Neural cell (in vitro differentiated cells): Measurements from ENCODE around the gene MAMDC4. TPM values are rescaled to one million over a fixed set of nuclear protein-coding genes. Genes with fewer than 3 reads are reported as not detected.

ENCODE experiments used
- H2AFZ ChIP-seq: fragments of 200-600, 300-800 bp; sonication (generic), shearing (Covaris generic); 2 replicates; pipeline ENCODE4 v1.6.0; 2014; ENCODE audit warnings: low read depth, mild to moderate bottlenecking, antibody characterized with exemption, low read length, moderate library complexity
- H3F3A ChIP-seq: fragments of 200-600 bp; shearing (Covaris generic); 2 replicates; pipeline ENCODE4 v1.6.1; 2016; ENCODE audit warnings: mild to moderate bottlenecking, moderate library complexity, mixed read lengths, antibody characterized with exemption, low read length; ENCODE audit not compliant: insufficient read depth, poor library complexity, severe bottlenecking
- H3K27ac ChIP-seq: fragments of 200-600, 300-800 bp; sonication (generic), shearing (Covaris generic); 2 replicates; pipeline ENCODE4 v1.5.1; 2014; ENCODE audit warnings: mild to moderate bottlenecking, low read length, moderate library complexity
- H3K27me3 ChIP-seq: fragments of 300-800, 200-600 bp; sonication (generic), shearing (Covaris generic); 2 replicates; pipeline ENCODE4 v1.6.0; 2014; ENCODE audit warnings: mild to moderate bottlenecking, low read depth, low read length, moderate library complexity; ENCODE audit not compliant: insufficient read depth
- H3K36me3 ChIP-seq: fragments of 300-800, 200-600 bp; sonication (generic), shearing (Covaris generic); 2 replicates; pipeline ENCODE4 v1.5.1; 2014; ENCODE audit warnings: mild to moderate bottlenecking, antibody characterized with exemption, low read length, moderate library complexity; ENCODE audit not compliant: insufficient read depth
- H3K4me2 ChIP-seq: fragments of 300-800, 200-600 bp; sonication (generic), shearing (Covaris generic); 2 replicates; pipeline ENCODE4 v1.6.0; 2014; ENCODE audit warnings: mild to moderate bottlenecking, low read length
- H3K4me3 ChIP-seq: fragments of 300-800, 200-600 bp; sonication (generic), shearing (Covaris generic); 2 replicates; pipeline ENCODE4 v1.5.1; 2014; ENCODE audit warnings: mild to moderate bottlenecking, low read length, moderate library complexity
- H3K79me2 ChIP-seq: fragments of 200-600 bp; shearing (Covaris generic); replicated peaks from 2 replicates; pipeline ENCODE4 v1.6.0; 2014; ENCODE audit warnings: mild to moderate bottlenecking, low read length, moderate library complexity; ENCODE audit not compliant: insufficient read depth
- H3K9ac ChIP-seq: fragments of 300-800, 200-600 bp; sonication (generic), shearing (Covaris generic); 2 replicates; pipeline ENCODE4 v1.6.1; 2016; ENCODE audit warnings: mild to moderate bottlenecking, low read length, mixed read lengths
- H3K9me2 ChIP-seq: fragments of 200-600 bp; shearing (Covaris generic); 2 replicates; pipeline ENCODE4 v1.6.1; 2016; ENCODE audit warnings: mild to moderate bottlenecking, low read length, mixed read lengths; ENCODE audit not compliant: insufficient read depth
- H3K9me3 ChIP-seq: fragments of 200-600, 300-800 bp; sonication (generic), shearing (Covaris generic); 2 replicates; pipeline ENCODE4 v1.6.1; 2016; ENCODE audit warnings: mild to moderate bottlenecking, mixed run types, low read length, moderate library complexity, mixed read lengths
- H4K20me1 ChIP-seq: fragments of 200-600 bp; shearing (Covaris generic); 2 replicates; pipeline ENCODE4 v1.6.1; 2016; ENCODE audit warnings: mild to moderate bottlenecking, mixed run types; ENCODE audit not compliant: insufficient read depth
- CTCF ChIP-seq: fragments of 450-650 bp; IDR thresholded peaks from 2 replicates; pipeline ENCODE4 v1.5.1; 2014; ENCODE audit warnings: antibody characterized with exemption, mild to moderate bottlenecking, moderate library complexity; ENCODE audit not compliant: poor library complexity, severe bottlenecking
- EP300 ChIP-seq: fragments of 450-650 bp; conservative IDR thresholded peaks from 2 replicates; pipeline ENCODE4 v1.6.1; 2014; ENCODE audit warnings: antibody characterized with exemption, mild to moderate bottlenecking, moderate library complexity; ENCODE audit not compliant: poor library complexity, severe bottlenecking
- EZH2 ChIP-seq: fragments of 200-600, 300-800 bp; shearing (Covaris generic), sonication (generic); IDR thresholded peaks from 2 replicates; pipeline ENCODE4 v1.6.1; 2014; ENCODE audit warnings: antibody characterized with exemption, low read length, borderline replicate concordance, mild to moderate bottlenecking; ENCODE audit not compliant: insufficient read depth, poor library complexity, severe bottlenecking
- MXI1 ChIP-seq: fragments of 450-650 bp; conservative IDR thresholded peaks from 2 replicates; pipeline ENCODE4 v1.6.1; 2014; ENCODE audit warnings: antibody characterized with exemption, mild to moderate bottlenecking; ENCODE audit not compliant: poor library complexity, severe bottlenecking
- POLR2AphosphoS5 ChIP-seq: IDR thresholded peaks from 2 replicates; pipeline ENCODE4 v1.6.1; 2012
- RAD21 ChIP-seq: fragments of 450-650 bp; conservative IDR thresholded peaks from 2 replicates; pipeline ENCODE4 v1.6.1; 2014; ENCODE audit warnings: antibody characterized with exemption, mild to moderate bottlenecking, moderate library complexity
- REST ChIP-seq: IDR thresholded peaks from 2 replicates; pipeline ENCODE4 v1.6.1; 2012; ENCODE audit warnings: borderline replicate concordance
- SMC3 ChIP-seq: fragments of 450-650 bp; conservative IDR thresholded peaks from 2 replicates; pipeline ENCODE4 v1.6.1; 2014; ENCODE audit warnings: antibody characterized with exemption, mild to moderate bottlenecking, moderate library complexity; ENCODE audit not compliant: poor library complexity
- TAF1 ChIP-seq: IDR thresholded peaks from 2 replicates; pipeline ENCODE4 v1.6.1; 2012; ENCODE audit warnings: low read depth
- polyA plus RNA-seq: library from polyadenylated mRNA; depleted of rRNA; stranded (reverse); fragments of >200 nt; gene quantifications from 2 replicates; pipeline ENCODE4 v1.2.3, GENCODE V29; 2014

MAMDC4 gene
- polyA plus RNA-seq, 1 donor from 2014 or later = 13.1 TPM

- Histone ChIP-seq H3K27ac (no peak overlapping the region), H3K79me2 (peaks cover 8% of the 10 kb centered on the region)
Observed at GRCh38 chr9:136815422-136815782, 36.7 kb upstream of the MAMDC4 start.

GRCh38 chr9:136820971-136821825 is 30.9 kb upstream of the MAMDC4 start:
- H3K9me2 ChIP-seq = no peaks in the 10 kb centered on the region
- no peak overlapping the region for H3K4me2 ChIP-seq
- no peaks in the 10 kb centered on the region for H3K27me3 ChIP-seq
- H3K9me3 ChIP-seq = no peaks in the 10 kb centered on the region
- no peak overlapping the region for H2AFZ ChIP-seq
- H3K36me3 ChIP-seq = no peaks in the 10 kb centered on the region
- H3K27ac ChIP-seq = no peak overlapping the region
- no peaks in the 10 kb centered on the region for H4K20me1 ChIP-seq
- no peak overlapping the region for H3K4me3 ChIP-seq
- no peaks in the 10 kb centered on the region for H3K79me2 ChIP-seq
- H3K9ac ChIP-seq = no peak overlapping the region
- TF ChIP-seq RAD21 = no peak
- TF ChIP-seq TAF1 = no peak
- TF ChIP-seq EP300 = no peak
- no peak for TF ChIP-seq MXI1
- no peak for TF ChIP-seq EZH2
- TF ChIP-seq POLR2AphosphoS5 = no peak
- no peak for TF ChIP-seq CTCF
- no peak for TF ChIP-seq REST
- TF ChIP-seq SMC3 = no peak
- H3F3A ChIP-seq = no peaks in the 10 kb centered on the region

More at GRCh38 chr9:136815422-136815782, 36.7 kb upstream of the MAMDC4 start:
- Histone ChIP-seq H3K4me3 (no peak overlapping the region), H3K9me3 (no peaks in the 10 kb centered on the region), H4K20me1 (no peaks in the 10 kb centered on the region), H3K9me2 (no peaks in the 10 kb centered on the region), H3K27me3 (no peaks in the 10 kb centered on the region), H3F3A (no peaks in the 10 kb centered on the region), H3K9ac (no peak overlapping the region), H3K4me2 (no peak overlapping the region), H2AFZ (no peak overlapping the region), H3K36me3 (no peaks in the 10 kb centered on the region)
- TF ChIP-seq MXI1 (no peak), SMC3 (no peak)
